Upper lobe of right lung (tissue), 1 donor: ENCODE data around the gene NUDT1. TPM values are rescaled to one million over a fixed set of nuclear protein-coding genes. Genes with fewer than 3 reads are reported as not detected.

Source experiments
- ATAC-seq: fragments of 200-7000 bp; cut with Tn5 transposase; one replicate; pipeline ENCODE4 v1.9.1; 2020; ENCODE audit warnings: mild to moderate bottlenecking, moderate library complexity
- DNase-seq: peaks from one replicate; pipeline ENCODE4 v3.0.0-alpha.2; 2020
- H3K27ac ChIP-seq: fragments of 200-600 bp; one replicate; pipeline ENCODE4 v1.8.0; 2022
- H3K27me3 ChIP-seq: fragments of 200-600 bp; one replicate; pipeline ENCODE4 v1.8.0; 2022; ENCODE audit warnings: mild to moderate bottlenecking
- H3K36me3 ChIP-seq: fragments of 200-600 bp; one replicate; pipeline ENCODE4 v1.8.0; 2022
- H3K4me1 ChIP-seq: fragments of 200-600 bp; one replicate; pipeline ENCODE4 v1.8.0; 2022
- H3K4me3 ChIP-seq: fragments of 200-600 bp; one replicate; pipeline ENCODE4 v1.8.0; 2022; ENCODE audit warnings: mild to moderate bottlenecking
- H3K9me3 ChIP-seq: fragments of 200-600 bp; one replicate; pipeline ENCODE4 v1.8.0; 2022
- intact Hi-C: fragments of 100-400 bp; cut with DNase I; formaldehyde crosslinking; loops from one replicate; pipeline ENCODE4 v1.11.0; 2022
- total RNA-seq: library from RNA; stranded (reverse); fragmentation: NEBNext Ultra II Directional; extraction: Animal tissue kit (Norgen Biotek cat#: 25700); gene quantifications from one replicate; pipeline ENCODE4 v1.2.1, GENCODE V29; 2021
- TF ChIP-seq, protein P1 (sequence below): fragments of 200-600 bp; IDR thresholded peaks from one replicate; pipeline ENCODE4 v1.8.0; 2022; ENCODE audit warnings: antibody characterized with exemption
- donor health status: DM: no; HTN: yes; CAD: no; lungs with severe emphysema.

Gene NUDT1
- total RNA-seq, 1 donor from 2014 or later: 13.2 TPM

DNA sequence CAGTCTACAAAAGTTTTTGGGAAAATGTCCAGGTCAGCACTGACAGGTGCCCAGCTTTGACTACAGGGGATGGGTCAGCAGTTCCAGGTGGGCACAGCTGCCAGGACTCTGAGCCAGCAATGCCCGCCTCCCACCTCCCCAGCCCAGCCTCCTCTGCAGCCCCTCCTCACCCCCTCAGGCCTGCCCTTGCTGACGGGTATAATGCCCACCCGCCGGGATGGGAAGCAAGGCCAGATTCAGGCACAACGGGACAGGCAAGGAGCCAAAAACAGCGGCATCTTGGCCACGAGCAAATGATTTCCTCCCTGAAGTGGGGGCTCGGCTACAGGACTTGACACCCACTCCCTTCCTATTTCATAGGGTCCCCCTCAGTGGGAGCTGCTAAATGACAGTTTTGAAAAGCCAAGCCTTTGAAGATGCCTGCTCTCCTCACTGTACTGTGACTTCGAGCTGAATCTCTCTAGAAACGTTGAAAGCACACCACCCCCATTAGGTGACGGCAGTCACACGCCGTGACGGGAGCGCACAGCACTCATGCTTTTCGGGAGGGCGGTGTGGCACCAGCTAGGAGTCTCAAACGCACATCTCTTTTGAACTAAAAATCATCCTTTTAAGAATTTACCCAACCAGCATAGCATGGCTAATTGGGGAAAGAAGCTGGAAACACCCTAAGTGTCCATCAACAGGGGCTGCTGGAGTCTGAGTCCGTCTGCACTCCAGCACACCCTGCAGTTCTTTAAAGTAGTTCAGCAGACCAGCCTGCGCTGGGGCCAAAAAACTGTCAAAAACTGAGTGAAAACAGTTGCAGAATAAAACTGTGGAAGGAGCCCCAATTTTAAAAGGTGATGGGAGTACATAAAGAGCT, 38.9 kb upstream of the NUDT1 start:
- DNase-seq (peak; percentile 57), ATAC-seq (no peak)
- TF ChIP-seq, protein P1, sequence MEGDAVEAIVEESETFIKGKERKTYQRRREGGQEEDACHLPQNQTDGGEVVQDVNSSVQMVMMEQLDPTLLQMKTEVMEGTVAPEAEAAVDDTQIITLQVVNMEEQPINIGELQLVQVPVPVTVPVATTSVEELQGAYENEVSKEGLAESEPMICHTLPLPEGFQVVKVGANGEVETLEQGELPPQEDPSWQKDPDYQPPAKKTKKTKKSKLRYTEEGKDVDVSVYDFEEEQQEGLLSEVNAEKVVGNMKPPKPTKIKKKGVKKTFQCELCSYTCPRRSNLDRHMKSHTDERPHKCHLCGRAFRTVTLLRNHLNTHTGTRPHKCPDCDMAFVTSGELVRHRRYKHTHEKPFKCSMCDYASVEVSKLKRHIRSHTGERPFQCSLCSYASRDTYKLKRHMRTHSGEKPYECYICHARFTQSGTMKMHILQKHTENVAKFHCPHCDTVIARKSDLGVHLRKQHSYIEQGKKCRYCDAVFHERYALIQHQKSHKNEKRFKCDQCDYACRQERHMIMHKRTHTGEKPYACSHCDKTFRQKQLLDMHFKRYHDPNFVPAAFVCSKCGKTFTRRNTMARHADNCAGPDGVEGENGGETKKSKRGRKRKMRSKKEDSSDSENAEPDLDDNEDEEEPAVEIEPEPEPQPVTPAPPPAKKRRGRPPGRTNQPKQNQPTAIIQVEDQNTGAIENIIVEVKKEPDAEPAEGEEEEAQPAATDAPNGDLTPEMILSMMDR: no peak
- Histone ChIP-seq H3K27me3 (no peaks in the 10 kb centered on the region), H3K9me3 (no peaks in the 10 kb centered on the region), H3K36me3 (peaks cover 28% of the 10 kb centered on the region), H3K4me3 (no peak overlapping the region), H3K4me1 (peaks cover 4% of the 10 kb centered on the region), H3K27ac (no peak overlapping the region)
- intact Hi-C loops: no loop called here

DNA sequence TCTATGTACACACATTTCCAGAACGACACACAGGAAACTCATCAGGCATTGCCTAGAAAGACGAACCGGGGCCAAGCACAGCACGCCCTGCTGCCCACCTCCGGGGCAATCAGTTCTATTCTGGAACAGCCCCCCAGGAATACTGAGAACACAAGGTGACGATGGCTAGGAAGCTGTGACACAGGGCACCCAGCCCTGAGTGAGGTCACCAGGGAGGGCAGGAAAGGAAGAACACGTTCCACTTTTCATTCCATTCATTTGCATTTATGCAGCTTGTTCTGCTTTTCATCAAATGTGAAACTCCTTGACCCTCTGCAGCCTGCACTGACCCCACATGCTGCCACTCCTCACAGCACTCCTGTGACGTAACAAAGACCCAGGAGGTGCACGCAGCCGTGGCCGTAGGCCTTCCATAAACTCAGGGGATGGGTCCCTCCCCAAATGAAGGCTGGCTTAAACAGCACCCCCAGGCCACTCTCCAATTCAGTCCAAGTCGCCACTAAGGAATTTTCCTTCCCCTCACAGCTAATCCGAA, 38.2 kb upstream of the NUDT1 start:
- Histone ChIP-seq H3K9me3 (no peaks in the 10 kb centered on the region), H3K36me3 (peaks cover 32% of the 10 kb centered on the region), H3K27ac (no peak overlapping the region), H3K4me1 (peaks cover 4% of the 10 kb centered on the region), H3K27me3 (no peaks in the 10 kb centered on the region), H3K4me3 (no peak overlapping the region)
- DNase-seq (peak; percentile 37), ATAC-seq (no peak)
- intact Hi-C loops: no loop called here
- TF ChIP-seq, protein P1: no peak

DNA sequence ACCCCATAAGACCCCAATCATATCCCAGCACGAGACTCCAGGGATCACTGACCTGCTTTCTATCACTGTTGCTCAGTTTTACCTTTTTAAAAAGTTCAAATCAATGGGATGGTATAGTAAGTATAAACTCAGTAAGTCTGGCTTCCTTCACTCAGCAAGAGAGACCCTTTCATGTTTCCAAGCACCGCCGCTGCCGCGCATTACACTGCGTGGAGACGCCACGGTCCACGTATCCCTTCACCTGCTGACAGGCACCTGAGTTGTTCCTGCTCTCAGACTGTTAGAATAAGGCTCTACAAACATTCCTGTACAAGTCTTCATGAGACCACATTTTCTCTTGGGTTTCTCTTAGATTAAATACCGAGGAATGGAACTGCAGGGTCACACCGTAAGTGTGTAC, 37.6 kb upstream of the NUDT1 start:
- Histone ChIP-seq H3K4me1 (peaks cover 4% of the 10 kb centered on the region), H3K36me3 (peaks cover 32% of the 10 kb centered on the region), H3K27ac (no peak overlapping the region), H3K9me3 (no peaks in the 10 kb centered on the region), H3K27me3 (no peaks in the 10 kb centered on the region), H3K4me3 (no peak overlapping the region)
- TF ChIP-seq, protein P1: no peak
- intact Hi-C loops: no loop called here
- DNase-seq (peak; percentile 38), ATAC-seq (no peak)

DNA sequence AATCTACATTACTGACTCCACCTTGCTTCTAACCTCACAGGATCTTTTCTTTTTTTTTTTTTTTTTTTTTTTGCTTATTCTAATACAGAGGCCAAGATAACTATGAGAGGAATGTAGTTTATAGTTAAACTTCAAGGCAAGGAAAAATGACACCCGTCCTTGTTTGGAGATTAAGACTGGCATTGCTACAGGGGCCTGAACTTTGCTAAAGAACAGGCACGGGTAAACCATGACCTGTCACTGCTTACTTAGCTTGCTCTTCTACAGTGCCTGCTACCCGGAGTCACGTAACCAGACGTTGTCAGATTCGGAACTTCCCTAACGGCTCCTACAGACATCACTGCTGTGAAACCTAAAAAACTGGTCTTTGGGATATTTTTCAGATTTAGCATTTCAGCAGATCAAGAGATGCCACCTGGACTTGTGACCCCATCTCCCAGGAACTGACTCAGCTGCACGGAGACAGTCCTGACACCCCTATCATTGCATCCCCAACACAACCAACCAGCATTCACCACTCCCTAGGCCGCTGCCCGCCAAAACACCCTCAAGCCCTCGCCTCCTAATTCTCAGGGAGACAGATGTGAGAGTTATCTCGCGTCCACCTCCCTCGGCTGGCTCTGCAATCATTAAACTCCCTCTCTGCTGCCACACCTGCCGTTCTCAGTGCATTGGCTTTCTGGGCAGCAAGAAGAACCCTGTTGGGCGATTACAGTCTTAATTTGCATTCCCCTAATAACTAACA, 36.8 kb upstream of the NUDT1 start:
- intact Hi-C loops: no loop called here
- TF ChIP-seq, protein P1: no peak
- no peak overlapping the region for H3K4me3 ChIP-seq
- DNase-seq: peak; percentile 48
- H3K4me1 ChIP-seq: peaks cover 4% of the 10 kb centered on the region
- H3K36me3 ChIP-seq: peaks cover 25% of the 10 kb centered on the region
- H3K9me3 ChIP-seq: no peaks in the 10 kb centered on the region
- no peaks in the 10 kb centered on the region for H3K27me3 ChIP-seq
- ATAC-seq: no peak
- no peak overlapping the region for H3K27ac ChIP-seq

DNA sequence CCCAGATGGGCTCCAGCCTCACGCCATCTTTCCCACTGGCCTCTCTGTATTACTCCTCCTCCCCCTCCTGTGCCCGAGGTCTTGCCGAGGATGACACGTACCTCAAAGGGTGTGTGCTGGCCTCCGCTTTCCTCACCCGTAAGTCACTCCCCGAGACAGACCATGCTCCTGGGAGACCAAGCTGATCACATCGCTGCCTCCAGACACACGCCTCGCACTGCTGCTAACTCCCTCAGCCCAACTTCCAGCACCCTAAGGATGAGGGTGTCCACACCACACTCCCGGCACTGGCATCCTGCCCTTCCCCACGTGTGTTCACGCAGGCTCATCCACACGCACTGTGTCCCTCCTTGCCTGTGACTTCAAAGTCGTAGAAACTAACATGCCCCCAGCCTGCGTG, 33.3 kb upstream of the NUDT1 start:
- TF ChIP-seq, protein P1: no peak
- no peaks in the 10 kb centered on the region for H3K27me3 ChIP-seq
- no peaks in the 10 kb centered on the region for H3K9me3 ChIP-seq
- DNase-seq: no peak
- H3K36me3 ChIP-seq: peaks cover 43% of the 10 kb centered on the region
- H3K27ac ChIP-seq: no peak overlapping the region
- ATAC-seq: no peak
- no peak overlapping the region for H3K4me3 ChIP-seq
- intact Hi-C loops: no loop called here
- peaks cover 4% of the 10 kb centered on the region for H3K4me1 ChIP-seq
